Neural progenitor cell (in vitro differentiated cells): ENCODE results near the gene EXOC6B. TPM values are rescaled to one million over a fixed set of nuclear protein-coding genes. Genes with fewer than 3 reads are reported as not detected.

Source experiments
- DNase-seq: peaks from one replicate; pipeline ENCODE4 v3.0.0-alpha.2; 2016; ENCODE audit warnings: low spot score
- H2AFZ ChIP-seq: fragments of 200-600 bp; sonication (generic); replicated peaks from 2 replicates; pipeline ENCODE4 v1.6.1; 2016; ENCODE audit warnings: antibody characterized with exemption
- H3F3A ChIP-seq: fragments of 200-600 bp; sonication (generic); 2 replicates; pipeline ENCODE4 v1.6.1; 2016; ENCODE audit warnings: antibody characterized with exemption, low read depth
- H3K27ac ChIP-seq: fragments of 200-600 bp; sonication (generic); 2 replicates; pipeline ENCODE4 v1.5.1; 2016; ENCODE audit warnings: mild to moderate bottlenecking
- H3K27me3 ChIP-seq: fragments of 200-600 bp; sonication (generic); 2 replicates; pipeline ENCODE4 v1.6.1; 2016; ENCODE audit warnings: mild to moderate bottlenecking, moderate library complexity
- H3K36me3 ChIP-seq: fragments of 200-600 bp; sonication (generic); 2 replicates; pipeline ENCODE4 v1.5.1; 2016
- H3K4me1 ChIP-seq: fragments of 200-600 bp; sonication (generic); 2 replicates; pipeline ENCODE4 v1.6.1; 2016; ENCODE audit warnings: mixed run types
- H3K4me2 ChIP-seq: fragments of 200-600 bp; sonication (generic); 2 replicates; pipeline ENCODE4 v1.6.1; 2016
- H3K4me3 ChIP-seq: fragments of 200-600 bp; sonication (generic); 2 replicates; pipeline ENCODE4 v1.5.1; 2016
- H3K79me2 ChIP-seq: fragments of 200-600 bp; sonication (generic); 2 replicates; pipeline ENCODE4 v1.6.1; 2016; ENCODE audit warnings: low read depth
- H3K9ac ChIP-seq: fragments of 200-600 bp; sonication (generic); 2 replicates; pipeline ENCODE4 v1.6.1; 2016
- H3K9me3 ChIP-seq: fragments of 200-600 bp; sonication (generic); 2 replicates; pipeline ENCODE4 v1.5.1; 2016; ENCODE audit warnings: low read depth
- H4K20me1 ChIP-seq: fragments of 200-600 bp; sonication (generic); 2 replicates; pipeline ENCODE4 v1.6.1; 2016; ENCODE audit warnings: low read depth
- H3K27ac Mint-ChIP-seq: 3 replicates; pipeline ENCODE4 v1.8.0; 2021; ENCODE audit warnings: mixed read lengths
- H3K27me3 Mint-ChIP-seq: 2 replicates; pipeline ENCODE4 v1.8.0; 2022; ENCODE audit warnings: low read depth, mild to moderate bottlenecking, inconsistent platforms, moderate library complexity, mixed read lengths; ENCODE audit not compliant: insufficient read depth
- H3K36me3 Mint-ChIP-seq: 3 replicates; pipeline ENCODE4 v1.8.0; 2021; ENCODE audit warnings: mixed read lengths
- H3K4me1 Mint-ChIP-seq: 3 replicates; pipeline ENCODE4 v1.8.0; 2021; ENCODE audit warnings: mixed read lengths
- H3K4me3 Mint-ChIP-seq: 3 replicates; pipeline ENCODE4 v1.8.0; 2021; ENCODE audit warnings: mild to moderate bottlenecking, moderate library complexity, mixed read lengths
- H3K9me3 Mint-ChIP-seq: 3 replicates; pipeline ENCODE4 v1.8.0; 2020; ENCODE audit warnings: mixed read lengths
- EZH2 ChIP-seq: fragments of 200-600 bp; sonication (generic); IDR thresholded peaks from 2 replicates; pipeline ENCODE4 v1.6.1; 2017; ENCODE audit warnings: antibody characterized with exemption, mild to moderate bottlenecking, moderate library complexity
- EZH2phosphoT487 ChIP-seq: fragments of 200-600 bp; sonication (generic); IDR thresholded peaks from 2 replicates; pipeline ENCODE4 v1.6.1; 2017; ENCODE audit warnings: antibody characterized with exemption
- total RNA-seq: library from RNA; depleted of rRNA; stranded (reverse); fragments of >200 nt; gene quantifications from 2 replicates; pipeline ENCODE4 v1.2.3, GENCODE V29; 2015; ENCODE audit warnings: low replicate concordance
- TF ChIP-seq, protein P1 (sequence below): fragments of 200-600 bp; sonication (generic); IDR thresholded peaks from 2 replicates; pipeline ENCODE4 v1.5.1; 2017; ENCODE audit warnings: antibody characterized with exemption, mild to moderate bottlenecking

EXOC6B gene
- total RNA-seq, 1 donor from 2014 or later = 41.2 TPM

DNA sequence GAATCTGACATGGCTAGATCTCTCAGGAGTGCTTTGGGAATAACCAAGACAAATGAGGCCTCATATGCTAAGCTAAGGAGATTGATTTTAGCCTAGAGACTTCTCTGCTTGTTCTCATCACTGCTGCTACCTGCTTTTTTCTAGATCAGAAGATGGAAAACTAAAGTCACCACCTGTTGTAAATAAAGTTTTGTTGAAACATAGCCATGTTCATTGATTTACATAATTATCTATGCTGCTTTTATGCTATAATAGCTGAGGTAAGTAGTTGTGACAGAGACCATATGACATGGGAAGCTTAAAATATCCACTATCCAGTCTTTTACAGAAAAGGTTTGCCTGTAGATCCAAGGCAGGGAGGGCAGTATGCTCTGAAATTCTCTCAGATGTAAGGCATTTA lies 632.1 kb downstream of the EXOC6B start:
- no peak overlapping the region for H3K9ac ChIP-seq
- no peaks in the 10 kb centered on the region for H3K9me3 ChIP-seq
- no peaks in the 10 kb centered on the region for H3K9me3 Mint-ChIP-seq
- H3K36me3 ChIP-seq = no peaks in the 10 kb centered on the region
- H4K20me1 ChIP-seq = no peaks in the 10 kb centered on the region
- no peak overlapping the region for H2AFZ ChIP-seq
- H3K4me2 ChIP-seq = no peak overlapping the region
- H3K36me3 Mint-ChIP-seq = no peaks in the 10 kb centered on the region
- no peaks in the 10 kb centered on the region for H3K27me3 Mint-ChIP-seq
- no peak overlapping the region for H3K27ac Mint-ChIP-seq
- no peaks in the 10 kb centered on the region for H3K4me1 ChIP-seq
- H3K27me3 ChIP-seq = no peaks in the 10 kb centered on the region
- no peak overlapping the region for H3K27ac ChIP-seq
- TF ChIP-seq, protein P1, sequence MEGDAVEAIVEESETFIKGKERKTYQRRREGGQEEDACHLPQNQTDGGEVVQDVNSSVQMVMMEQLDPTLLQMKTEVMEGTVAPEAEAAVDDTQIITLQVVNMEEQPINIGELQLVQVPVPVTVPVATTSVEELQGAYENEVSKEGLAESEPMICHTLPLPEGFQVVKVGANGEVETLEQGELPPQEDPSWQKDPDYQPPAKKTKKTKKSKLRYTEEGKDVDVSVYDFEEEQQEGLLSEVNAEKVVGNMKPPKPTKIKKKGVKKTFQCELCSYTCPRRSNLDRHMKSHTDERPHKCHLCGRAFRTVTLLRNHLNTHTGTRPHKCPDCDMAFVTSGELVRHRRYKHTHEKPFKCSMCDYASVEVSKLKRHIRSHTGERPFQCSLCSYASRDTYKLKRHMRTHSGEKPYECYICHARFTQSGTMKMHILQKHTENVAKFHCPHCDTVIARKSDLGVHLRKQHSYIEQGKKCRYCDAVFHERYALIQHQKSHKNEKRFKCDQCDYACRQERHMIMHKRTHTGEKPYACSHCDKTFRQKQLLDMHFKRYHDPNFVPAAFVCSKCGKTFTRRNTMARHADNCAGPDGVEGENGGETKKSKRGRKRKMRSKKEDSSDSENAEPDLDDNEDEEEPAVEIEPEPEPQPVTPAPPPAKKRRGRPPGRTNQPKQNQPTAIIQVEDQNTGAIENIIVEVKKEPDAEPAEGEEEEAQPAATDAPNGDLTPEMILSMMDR = no peak
- no peak for TF ChIP-seq EZH2
- TF ChIP-seq EZH2phosphoT487 = no peak
- H3K4me3 Mint-ChIP-seq = no peak overlapping the region
- no peak for DNase-seq
- H3K79me2 ChIP-seq = no peaks in the 10 kb centered on the region
- H3F3A ChIP-seq = no peaks in the 10 kb centered on the region
- H3K4me3 ChIP-seq = no peak overlapping the region
- peaks cover 10% of the 10 kb centered on the region for H3K4me1 Mint-ChIP-seq

DNA sequence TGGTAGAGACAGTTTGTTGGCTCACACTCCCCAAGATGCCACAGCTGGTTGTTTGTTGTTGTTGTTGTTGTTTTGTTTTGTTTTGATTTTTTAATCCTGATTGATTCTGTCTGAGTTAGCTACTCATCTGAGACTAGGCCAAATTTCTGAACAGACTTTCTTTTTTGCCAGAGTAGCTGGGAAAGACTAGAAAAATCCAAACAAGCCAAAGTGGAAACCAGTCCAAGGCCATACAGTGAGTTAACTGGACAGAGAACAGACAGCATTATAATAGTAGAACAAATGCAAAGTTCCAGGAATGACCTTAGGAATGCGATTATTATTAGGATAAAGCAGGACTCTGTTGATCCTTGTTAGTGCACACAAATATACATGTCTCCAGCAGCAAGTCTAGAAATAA lies 634.4 kb downstream of the EXOC6B start:
- Histone ChIP-seq H3K36me3 (no peaks in the 10 kb centered on the region), H3K4me1 (no peaks in the 10 kb centered on the region), H4K20me1 (no peaks in the 10 kb centered on the region), H3K27ac (no peak overlapping the region), H3K4me3 (no peak overlapping the region), H3F3A (no peaks in the 10 kb centered on the region), H3K79me2 (no peaks in the 10 kb centered on the region), H3K9me3 (no peaks in the 10 kb centered on the region), H3K9ac (no peak overlapping the region), H2AFZ (no peak overlapping the region), H3K4me2 (no peak overlapping the region), H3K27me3 (no peaks in the 10 kb centered on the region)
- TF ChIP-seq EZH2phosphoT487 (no peak), EZH2 (no peak)
- TF ChIP-seq, protein P1 = no peak
- Mint-ChIP-seq H3K4me3 (no peak overlapping the region), H3K27me3 (peaks cover 2% of the 10 kb centered on the region), H3K36me3 (no peaks in the 10 kb centered on the region), H3K4me1 (peaks cover 10% of the 10 kb centered on the region), H3K27ac (no peak overlapping the region), H3K9me3 (no peaks in the 10 kb centered on the region)
- DNase-seq = no peak

DNA sequence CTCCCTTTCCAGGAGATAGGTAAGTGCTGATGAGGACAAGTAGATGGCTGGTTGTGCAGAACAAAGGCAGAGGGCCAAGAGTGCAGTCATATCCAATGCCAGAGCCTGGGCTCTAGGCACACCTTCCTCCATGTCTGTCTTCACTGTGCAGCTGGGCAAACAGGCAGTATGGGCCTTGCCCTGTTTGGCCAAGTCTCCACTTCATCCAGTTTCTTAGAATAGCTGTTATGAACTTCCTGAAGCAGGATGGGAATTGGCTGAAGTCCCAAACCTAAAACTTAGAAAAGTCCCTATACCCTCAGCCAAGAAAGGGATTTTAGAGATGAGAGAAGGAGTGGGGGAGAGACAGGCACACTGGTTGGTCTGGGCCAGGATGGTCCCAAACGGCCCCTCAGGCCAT lies 640.6 kb downstream of the EXOC6B start:
- Histone ChIP-seq H3K4me3 (no peak overlapping the region), H3K4me1 (no peaks in the 10 kb centered on the region), H3K79me2 (no peaks in the 10 kb centered on the region), H3K27me3 (no peaks in the 10 kb centered on the region), H4K20me1 (no peaks in the 10 kb centered on the region), H3K9me3 (no peaks in the 10 kb centered on the region), H3K36me3 (no peaks in the 10 kb centered on the region), H3K27ac (no peak overlapping the region), H3K4me2 (no peak overlapping the region), H2AFZ (no peak overlapping the region), H3K9ac (no peak overlapping the region), H3F3A (no peaks in the 10 kb centered on the region)
- no peaks in the 10 kb centered on the region for H3K4me1 Mint-ChIP-seq
- no peak overlapping the region for H3K4me3 Mint-ChIP-seq
- H3K36me3 Mint-ChIP-seq = no peaks in the 10 kb centered on the region
- H3K9me3 Mint-ChIP-seq = no peaks in the 10 kb centered on the region
- no peak overlapping the region for H3K27ac Mint-ChIP-seq
- no peak for TF ChIP-seq EZH2
- TF ChIP-seq, protein P1 = no peak
- no peak for TF ChIP-seq EZH2phosphoT487
- peaks cover 2% of the 10 kb centered on the region for H3K27me3 Mint-ChIP-seq
- no peak for DNase-seq
